ENCODE results near the gene RILP. TPM values are rescaled to one million over a fixed set of nuclear protein-coding genes. Genes with fewer than 3 reads are reported as not detected.

Gene RILP
- total and polyA plus RNA-seq, 10 of the 15 experiments (the other 5 are each of a cell fraction or from before 2014, with no cell fraction given): 0.60 to 6.1 (median 3.3) TPM; not detected in 1

GRCh38 chr17:1684378-1685189 lies 34.9 kb upstream of the RILP start, which contains the start of gene PRPF8:
Gene PRPF8, minus strand, starts transcription at chr17:1684867. Its CDS starts 296 bp downstream, at chr17:1684571.
- Histone ChIP-seq H3K27ac (ENCODE audit: control insufficient read depth, insufficient read depth) (peak within 1 kb of the TSS; percentile 86), H2AFZ (ENCODE audit: control insufficient read depth, low read depth, low read length) (peak within 1 kb of the TSS; percentile 99), H3K27me3 (replicated peaks in 1 of 2; ENCODE audit: control insufficient read depth in 2 of 2, insufficient read depth in 2 of 2, low read length in 1 of 2) (no peaks in the 10 kb centered on the region), H3K4me2 (ENCODE audit: control insufficient read depth, insufficient read depth) (peak within 1 kb of the TSS; percentile 82), H3K9ac (ENCODE audit: control insufficient read depth, insufficient read depth, low read length) (peak within 1 kb of the TSS; percentile 83), H3K4me1 (ENCODE audit: control insufficient read depth, insufficient read depth, low read length) (no peaks in the 10 kb centered on the region), H4K20me1 (ENCODE audit: control insufficient read depth, insufficient read depth) (no peaks in the 10 kb centered on the region), H3K9me3 (replicated peaks; ENCODE audit: control insufficient read depth, insufficient read depth, low read length) (no peaks in the 10 kb centered on the region), H3K79me2 (ENCODE audit: control insufficient read depth, insufficient read depth, low read length) (peaks cover 30% of the 10 kb centered on the region), H3K36me3 (ENCODE audit: control insufficient read depth in 2 of 2, insufficient read depth in 2 of 2, low read length in 1 of 2) (peaks cover 13 to 26% of the 10 kb centered on the region in 2 experiments), H3K4me3 (peak within 1 kb of the TSS; percentile 96)
- in situ Hi-C loops (cut with MboI): no loop called here
- no TSS peak for BruUV-seq (replicated peaks)
- DNase-seq (ENCODE audit: low read depth, low spot score) (peak; percentile 95), ATAC-seq (peak; percentile 99), FAIRE-seq (peak; percentile 94)
- ChIA-PET CTCF (interaction anchor here (1.0 to 2.1 kb wide), 3 partner anchors 19 to 32 kb away, joined by 3 to 9 read pairs (median 6); no protein-coding TSS in a partner anchor), SMC1A (ENCODE audit: uncharacterized antibody, unreplicated experiment) (interaction anchor here (0.8 to 1.6 kb wide), 2 partner anchors 33 to 35 kb away, joined by 4 read pairs; no protein-coding TSS in a partner anchor), POLR2A (interaction anchor here (0.6 to 1.7 kb wide), 7 partner anchors 18 to 708 kb away, joined by 3 to 11 read pairs (median 3); partner anchors contain the start of gene RILP), RAD21 (ENCODE audit: unreplicated experiment) (interaction anchor here (0.8 to 1.9 kb wide), 4 partner anchors 29 to 37 kb away, joined by 3 to 8 read pairs (median 4); partner anchors contain the start of gene RILP)
- 1% methylated on average over 72 of the region's 72 CpGs for WGBS (ENCODE audit: insufficient coverage, insufficient replicate concordance, low lambda C conversion rate, missing lambda C conversion rate)
- intact Hi-C loops (cut with micrococcal nuclease; ENCODE audit: unreplicated experiment): no loop called here
- TF ChIP-seq ZNF24 (IDR thresholded peaks at IDR 0.05): peak; percentile 92
- peak; percentile 52 for TF ChIP-seq RUNX3 (IDR thresholded peaks at IDR 0.05; ENCODE audit: low read length)
- TF ChIP-seq POLR2AphosphoS2 (IDR thresholded peaks at IDR 0.05; ENCODE audit: low read depth, low read length): peak; percentile 90; the same call in 1 of the 2 replicates
- TF ChIP-seq BCL11A (IDR thresholded peaks at IDR 0.05; ENCODE audit: low read depth, low read length): no peak
- peak; percentile 78; the same call in 1 of the 2 replicates for TF ChIP-seq CREM (IDR thresholded peaks at IDR 0.05; ENCODE audit: low read depth)
- TF ChIP-seq EGR1 (IDR thresholded peaks at IDR 0.05; ENCODE audit: borderline replicate concordance in 1 of 2, low read depth in 2 of 2, low read length in 2 of 2): 0 out of 3 replicates have a peak, but pooled peaks of 1 of the 2 experiments have one; percentile 16
- TF ChIP-seq MEF2B (IDR thresholded peaks at IDR 0.05; ENCODE audit: partially characterized antibody, poor library complexity, severe bottlenecking): no peak
- TF ChIP-seq, protein P1, sequence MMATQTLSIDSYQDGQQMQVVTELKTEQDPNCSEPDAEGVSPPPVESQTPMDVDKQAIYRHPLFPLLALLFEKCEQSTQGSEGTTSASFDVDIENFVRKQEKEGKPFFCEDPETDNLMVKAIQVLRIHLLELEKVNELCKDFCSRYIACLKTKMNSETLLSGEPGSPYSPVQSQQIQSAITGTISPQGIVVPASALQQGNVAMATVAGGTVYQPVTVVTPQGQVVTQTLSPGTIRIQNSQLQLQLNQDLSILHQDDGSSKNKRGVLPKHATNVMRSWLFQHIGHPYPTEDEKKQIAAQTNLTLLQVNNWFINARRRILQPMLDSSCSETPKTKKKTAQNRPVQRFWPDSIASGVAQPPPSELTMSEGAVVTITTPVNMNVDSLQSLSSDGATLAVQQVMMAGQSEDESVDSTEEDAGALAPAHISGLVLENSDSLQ (IDR thresholded peaks at IDR 0.05): peak; percentile 98
- TF ChIP-seq CHD4 (IDR thresholded peaks at IDR 0.05): no peak
- TF ChIP-seq NFYB (IDR thresholded peaks at IDR 0.05; ENCODE audit: insufficient read depth, low read depth, low read length): peak; percentile 87
- peak; percentile 90; the same call in 1 of the 2 replicates for TF ChIP-seq CHD2 (IDR thresholded peaks at IDR 0.05; ENCODE audit: borderline replicate concordance, low read depth, low read length)
- TF ChIP-seq, protein P2, sequence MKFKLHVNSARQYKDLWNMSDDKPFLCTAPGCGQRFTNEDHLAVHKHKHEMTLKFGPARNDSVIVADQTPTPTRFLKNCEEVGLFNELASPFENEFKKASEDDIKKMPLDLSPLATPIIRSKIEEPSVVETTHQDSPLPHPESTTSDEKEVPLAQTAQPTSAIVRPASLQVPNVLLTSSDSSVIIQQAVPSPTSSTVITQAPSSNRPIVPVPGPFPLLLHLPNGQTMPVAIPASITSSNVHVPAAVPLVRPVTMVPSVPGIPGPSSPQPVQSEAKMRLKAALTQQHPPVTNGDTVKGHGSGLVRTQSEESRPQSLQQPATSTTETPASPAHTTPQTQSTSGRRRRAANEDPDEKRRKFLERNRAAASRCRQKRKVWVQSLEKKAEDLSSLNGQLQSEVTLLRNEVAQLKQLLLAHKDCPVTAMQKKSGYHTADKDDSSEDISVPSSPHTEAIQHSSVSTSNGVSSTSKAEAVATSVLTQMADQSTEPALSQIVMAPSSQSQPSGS (IDR thresholded peaks at IDR 0.05; ENCODE audit: low read length): no peak
- TF ChIP-seq RB1 (IDR thresholded peaks at IDR 0.05; ENCODE audit: borderline replicate concordance): peak; percentile 49
- no peak for TF ChIP-seq YBX1 (IDR thresholded peaks at IDR 0.05)
- peak; percentile 76; the same call in 1 of the 2 replicates for TF ChIP-seq IRF3 (IDR thresholded peaks at IDR 0.05)
- 0 out of 2 replicates have a peak, but pooled peaks have one; percentile 28 for TF ChIP-seq NFYA (IDR thresholded peaks at IDR 0.05; ENCODE audit: borderline replicate concordance, low read depth, low read length)
- peak; percentile 73 for TF ChIP-seq MYC (IDR thresholded peaks at IDR 0.05; ENCODE audit: insufficient read depth, insufficient read length, insufficient replicate concordance, low read length, severe bottlenecking)
- peak; percentile 44; the same call in 1 of the 2 replicates for TF ChIP-seq SPI1 (IDR thresholded peaks at IDR 0.05; ENCODE audit: borderline replicate concordance, insufficient read depth, low read depth, low read length)
- peak; percentile 10; the same call in 1 of the 2 replicates for TF ChIP-seq NBN (IDR thresholded peaks at IDR 0.05)

Data from GM12878 (cell line).